ENCODE data around the gene DHRS3. TPM values are rescaled to one million over a fixed set of nuclear protein-coding genes. Genes with fewer than 3 reads are reported as not detected.

The DHRS3 gene
- total RNA-seq, 1 donor from 2014 or later: 60.5 TPM

DNA sequence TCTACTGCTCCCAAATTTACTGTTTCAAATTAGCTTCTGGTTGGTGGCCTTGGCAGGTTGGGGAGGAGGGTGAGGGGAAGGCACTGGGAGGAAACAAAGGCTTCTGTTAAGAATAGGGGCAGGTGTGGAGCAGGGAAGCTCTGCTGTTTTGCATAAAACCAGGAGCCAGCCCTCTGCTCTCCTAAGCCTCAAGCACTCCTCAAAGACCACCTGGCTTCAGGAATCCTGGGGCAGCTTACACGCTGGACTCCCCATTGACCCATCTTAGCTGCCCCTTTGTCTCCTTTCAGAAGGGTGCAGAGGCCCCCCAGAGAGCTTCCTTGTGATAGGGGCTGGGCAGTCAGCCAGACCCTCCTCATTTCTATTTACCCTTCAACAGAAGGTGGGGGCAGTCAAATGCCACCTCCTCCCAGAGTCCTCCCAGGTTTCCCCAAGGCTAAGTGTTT, 11.5 kb upstream of the DHRS3 start:
- TF ChIP-seq, protein P1, sequence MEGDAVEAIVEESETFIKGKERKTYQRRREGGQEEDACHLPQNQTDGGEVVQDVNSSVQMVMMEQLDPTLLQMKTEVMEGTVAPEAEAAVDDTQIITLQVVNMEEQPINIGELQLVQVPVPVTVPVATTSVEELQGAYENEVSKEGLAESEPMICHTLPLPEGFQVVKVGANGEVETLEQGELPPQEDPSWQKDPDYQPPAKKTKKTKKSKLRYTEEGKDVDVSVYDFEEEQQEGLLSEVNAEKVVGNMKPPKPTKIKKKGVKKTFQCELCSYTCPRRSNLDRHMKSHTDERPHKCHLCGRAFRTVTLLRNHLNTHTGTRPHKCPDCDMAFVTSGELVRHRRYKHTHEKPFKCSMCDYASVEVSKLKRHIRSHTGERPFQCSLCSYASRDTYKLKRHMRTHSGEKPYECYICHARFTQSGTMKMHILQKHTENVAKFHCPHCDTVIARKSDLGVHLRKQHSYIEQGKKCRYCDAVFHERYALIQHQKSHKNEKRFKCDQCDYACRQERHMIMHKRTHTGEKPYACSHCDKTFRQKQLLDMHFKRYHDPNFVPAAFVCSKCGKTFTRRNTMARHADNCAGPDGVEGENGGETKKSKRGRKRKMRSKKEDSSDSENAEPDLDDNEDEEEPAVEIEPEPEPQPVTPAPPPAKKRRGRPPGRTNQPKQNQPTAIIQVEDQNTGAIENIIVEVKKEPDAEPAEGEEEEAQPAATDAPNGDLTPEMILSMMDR (conservative IDR thresholded peaks at IDR 0.05; ENCODE audit: low read depth, low read length): no peak
- no peak for DNase-seq (ENCODE audit: low read depth)
- H3K4me3 ChIP-seq (ENCODE audit: low read depth, low read length): no peak overlapping the region

DNA sequence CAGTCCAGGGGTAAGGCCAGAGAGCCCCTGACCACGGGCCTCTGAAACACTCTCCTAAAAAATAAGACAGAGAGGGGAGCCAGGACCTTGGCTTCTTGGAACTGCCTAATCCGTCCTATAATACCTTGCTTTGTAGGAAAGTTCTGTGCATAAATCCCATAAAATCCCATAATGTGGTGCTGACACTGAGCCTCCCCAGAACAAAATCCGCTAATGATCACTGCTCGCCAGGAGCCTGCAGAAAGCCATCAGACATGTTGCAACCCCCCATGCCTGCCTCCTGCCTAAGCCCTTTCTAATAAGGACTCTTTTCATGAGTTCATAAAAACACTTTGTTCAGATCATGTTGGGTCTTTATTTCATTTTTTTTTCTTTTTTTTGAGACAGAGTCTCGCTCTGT, 9.3 kb upstream of the DHRS3 start:
- TF ChIP-seq, protein P1 (conservative IDR thresholded peaks at IDR 0.05; ENCODE audit: low read depth, low read length): no peak
- H3K4me3 ChIP-seq (ENCODE audit: low read depth, low read length): no peak overlapping the region
- DNase-seq (ENCODE audit: low read depth): no peak

DNA sequence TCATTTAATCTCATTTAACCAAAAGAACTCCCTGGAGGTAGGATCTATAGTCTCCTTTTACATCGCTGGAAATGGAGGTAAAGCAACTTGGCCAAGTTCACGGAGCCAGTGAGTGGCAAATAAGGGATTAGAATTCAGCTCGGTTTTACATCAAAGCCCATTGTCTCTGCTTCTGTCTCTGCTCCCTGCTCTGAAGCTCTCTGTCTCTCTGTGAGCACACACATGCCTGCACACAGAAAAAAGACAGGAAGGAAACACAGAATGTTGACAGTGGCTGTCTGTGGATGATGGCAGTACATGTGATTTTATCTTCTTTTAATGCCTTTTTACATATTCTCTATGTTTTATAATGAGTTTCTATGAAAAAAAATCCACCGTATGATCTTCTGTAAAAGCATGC, 8.9 kb upstream of the DHRS3 start:
- TF ChIP-seq, protein P1 (conservative IDR thresholded peaks at IDR 0.05; ENCODE audit: low read depth, low read length): no peak
- DNase-seq (ENCODE audit: low read depth): no peak
- no peak overlapping the region for H3K4me3 ChIP-seq (ENCODE audit: low read depth, low read length)

DNA sequence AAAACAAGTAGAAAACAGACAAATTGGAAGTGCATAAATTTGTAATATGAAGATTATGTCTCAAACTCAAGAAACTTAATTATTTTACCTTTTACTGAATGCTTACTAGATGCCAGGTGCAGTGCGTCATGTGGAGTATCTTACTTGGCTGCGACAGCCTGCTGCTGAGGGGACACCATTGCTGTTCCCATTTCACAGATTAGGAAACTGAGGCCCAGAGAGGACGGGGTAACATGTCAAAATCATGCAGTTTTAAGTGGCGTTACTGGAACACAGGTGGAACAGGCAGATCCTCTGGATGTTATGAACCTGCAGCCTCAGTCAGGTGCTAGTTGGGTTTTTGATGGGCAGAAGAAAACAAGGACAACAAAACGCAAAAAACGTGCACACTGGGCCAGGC, 7.3 kb upstream of the DHRS3 start:
- H3K4me3 ChIP-seq (ENCODE audit: low read depth, low read length): no peak overlapping the region
- no peak for DNase-seq (ENCODE audit: low read depth)
- TF ChIP-seq, protein P1 (conservative IDR thresholded peaks at IDR 0.05; ENCODE audit: low read depth, low read length): no peak

DNA sequence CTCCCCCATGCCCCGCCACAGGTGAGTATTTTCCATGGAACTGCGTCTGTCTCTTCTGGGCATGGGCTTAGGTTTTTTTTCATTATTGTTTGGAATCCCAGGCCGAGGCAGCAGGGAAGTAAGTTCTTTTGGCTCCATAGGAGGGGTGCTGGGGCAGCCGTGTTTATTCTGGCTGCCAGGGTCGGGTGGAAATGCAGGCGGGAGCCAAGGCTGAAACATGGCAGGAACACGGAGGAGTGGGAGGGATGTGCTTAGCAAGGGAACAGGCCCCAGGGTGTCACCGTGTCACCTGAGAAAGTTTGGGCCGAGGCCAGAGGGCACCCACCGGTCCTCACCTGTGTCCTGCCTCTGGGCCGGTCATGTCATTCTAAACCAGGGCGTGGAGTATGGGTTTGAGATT, 4.5 kb upstream of the DHRS3 start:
- DNase-seq (ENCODE audit: low read depth): no peak
- TF ChIP-seq, protein P1 (conservative IDR thresholded peaks at IDR 0.05; ENCODE audit: low read depth, low read length): no peak
- H3K4me3 ChIP-seq (ENCODE audit: low read depth, low read length): no peak overlapping the region

DNA sequence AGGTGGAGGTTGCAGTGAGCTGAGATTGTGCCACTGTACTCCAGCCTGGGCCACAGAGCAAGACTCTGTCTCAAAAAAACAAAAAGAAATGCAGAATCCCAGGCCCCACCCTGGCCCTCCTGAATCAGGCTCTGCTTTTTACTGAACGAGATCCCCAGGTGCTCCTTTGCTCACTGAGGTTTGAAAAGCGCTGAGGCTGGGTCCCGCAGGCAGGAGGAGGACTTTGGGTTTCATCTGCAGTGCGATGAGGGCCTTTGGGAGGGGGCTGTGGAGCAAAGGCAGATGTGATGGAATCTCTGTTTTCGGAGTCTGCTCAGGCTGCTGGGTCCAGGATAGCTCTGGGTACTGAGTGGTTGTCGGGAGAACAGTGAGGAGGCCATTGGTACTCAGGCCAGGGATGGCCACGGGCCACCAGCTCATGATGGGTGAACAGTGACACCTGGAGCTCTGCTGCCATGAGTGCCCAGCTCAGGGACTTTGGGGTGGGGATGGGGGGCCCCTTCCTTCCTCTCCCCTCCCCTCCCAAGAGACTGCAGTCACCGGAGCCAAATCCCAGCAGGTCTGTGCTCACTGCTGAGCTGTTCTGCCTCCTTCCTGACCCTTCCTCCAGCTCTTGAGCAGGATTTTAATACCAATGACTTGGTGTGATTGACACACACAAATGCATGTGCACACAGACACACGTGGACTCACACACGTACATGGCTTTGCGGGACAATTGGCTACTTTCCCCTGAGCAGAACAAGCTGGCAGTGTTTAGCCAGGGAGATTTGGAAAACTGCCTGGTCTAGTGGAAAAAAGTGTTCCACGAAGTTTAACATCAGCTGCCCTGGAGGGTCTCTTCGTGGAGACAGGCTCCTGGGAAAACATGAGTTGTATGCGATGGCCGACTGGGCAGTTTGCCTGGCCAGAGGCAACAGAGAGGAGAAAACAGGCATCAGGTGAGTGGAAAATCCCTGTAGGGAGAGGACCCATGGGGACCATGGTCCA, 3.6 kb upstream of the DHRS3 start:
- no peak for DNase-seq (ENCODE audit: low read depth)
- no peak overlapping the region for H3K4me3 ChIP-seq (ENCODE audit: low read depth, low read length)
- TF ChIP-seq, protein P1 (conservative IDR thresholded peaks at IDR 0.05; ENCODE audit: low read depth, low read length): no peak

All from epithelial cell of proximal tubule (primary cell).